WERI-Rb-1 (cell line): ENCODE results near the gene FSTL4.

Experiments
- DNase-seq: peaks from one replicate; pipeline ENCODE4 v3.0.0-alpha.2; 2020
- H3K27ac ChIP-seq: fragments of 250-450 bp; sonication (Bioruptor Pico); 2 replicates; pipeline ENCODE4 v1.5.1; 2020; ENCODE audit warnings: mild to moderate bottlenecking, moderate library complexity
- H3K27me3 ChIP-seq: fragments of 250-450 bp; sonication (Bioruptor Pico); 2 replicates; pipeline ENCODE4 v1.5.1; 2021; ENCODE audit warnings: mild to moderate bottlenecking, low read depth, moderate library complexity; ENCODE audit not compliant: insufficient read depth, severe bottlenecking
- H3K36me3 ChIP-seq: fragments of 250-450 bp; sonication (Bioruptor Pico); 2 replicates; pipeline ENCODE4 v1.5.1; 2020; ENCODE audit warnings: mild to moderate bottlenecking, moderate library complexity
- H3K4me3 ChIP-seq: 2 replicates; pipeline ENCODE4 v1.5.1; 2011; ENCODE audit warnings: low read depth, mild to moderate bottlenecking, control low read depth, low read length
- H3K9me3 ChIP-seq: fragments of 250-450 bp; sonication (Bioruptor Pico); 2 replicates; pipeline ENCODE4 v1.5.1; 2021; ENCODE audit warnings: mild to moderate bottlenecking, moderate library complexity; ENCODE audit not compliant: severe bottlenecking
- CTCF ChIP-seq: IDR thresholded peaks from 2 replicates; pipeline ENCODE4 v1.5.1; 2011; ENCODE audit warnings: low read depth, mild to moderate bottlenecking, control low read depth, inconsistent platforms, low read length

FSTL4 gene

GRCh38 chr5:133652951-133653759 is 40.8 kb upstream of the FSTL4 start:
- no peak for TF ChIP-seq CTCF
- Histone ChIP-seq H3K4me3 (no peak overlapping the region), H3K27ac (no peak overlapping the region), H3K36me3 (no peaks in the 10 kb centered on the region), H3K27me3 (no peaks in the 10 kb centered on the region), H3K9me3 (no peaks in the 10 kb centered on the region)
- DNase-seq = no peak

GRCh38 chr5:133644000-133644865 is 31.9 kb upstream of the FSTL4 start:
- Histone ChIP-seq H3K4me3 (no peak overlapping the region), H3K36me3 (no peaks in the 10 kb centered on the region), H3K27ac (no peak overlapping the region), H3K9me3 (no peaks in the 10 kb centered on the region), H3K27me3 (no peaks in the 10 kb centered on the region)
- TF ChIP-seq CTCF = no peak
- DNase-seq = no peak

GRCh38 chr5:133643365-133643764 is 31.0 kb upstream of the FSTL4 start:
- Histone ChIP-seq H3K9me3 (no peaks in the 10 kb centered on the region), H3K27ac (no peak overlapping the region), H3K4me3 (no peak overlapping the region), H3K27me3 (no peaks in the 10 kb centered on the region), H3K36me3 (no peaks in the 10 kb centered on the region)
- DNase-seq = peak; percentile 17
- TF ChIP-seq CTCF = no peak

GRCh38 chr5:133642153-133642722 is 29.9 kb upstream of the FSTL4 start:
- peak; percentile 13 for DNase-seq
- no peak for TF ChIP-seq CTCF
- Histone ChIP-seq H3K27me3 (no peaks in the 10 kb centered on the region), H3K9me3 (no peaks in the 10 kb centered on the region), H3K27ac (no peak overlapping the region), H3K4me3 (no peak overlapping the region), H3K36me3 (no peaks in the 10 kb centered on the region)

- Histone ChIP-seq H3K9me3 (no peaks in the 10 kb centered on the region), H3K36me3 (no peaks in the 10 kb centered on the region), H3K27me3 (no peaks in the 10 kb centered on the region), H3K27ac (no peak overlapping the region), H3K4me3 (no peak overlapping the region)
- TF ChIP-seq CTCF = no peak
- no peak for DNase-seq
These were observed 29.3 kb upstream of the FSTL4 start for GRCh38 chr5:133641683-133642082.
